LNCAP (cell line): ENCODE measurements around the gene DCXR.

ENCODE experiments used
- CTCF ChIP-seq: fragments of 450-650 bp; IDR thresholded peaks from 2 replicates; pipeline ENCODE4 v1.5.1; 2017; ENCODE audit warnings: mild to moderate bottlenecking

DCXR gene

GRCh38 chr17:82065193-82065637, 27.7 kb upstream of the DCXR start:
- no peak for TF ChIP-seq CTCF

GRCh38 chr17:82064433-82065192, 27.1 kb upstream of the DCXR start:
- TF ChIP-seq CTCF = no peak

- no peak for TF ChIP-seq CTCF
Observed at GRCh38 chr17:82063424-82064415, 26.2 kb upstream of the DCXR start.

- no peak for TF ChIP-seq CTCF
Observed at GRCh38 chr17:82062984-82063368, 25.5 kb upstream of the DCXR start.

GRCh38 chr17:82062076-82062983, 24.8 kb upstream of the DCXR start:
- TF ChIP-seq CTCF = no peak

GRCh38 chr17:82061047-82061925, 23.8 kb upstream of the DCXR start:
- TF ChIP-seq CTCF = no peak
